NCI-H510A treated with DMSO at 0.1 percent for 48 hours (cell line): Measurements from ENCODE around the gene MARS1.

ENCODE experiments used
- DNase-seq: peaks from one replicate; lab custom pipeline; 2025; lab: John Stamatoyannopoulos, UW

Gene MARS1

DNA sequence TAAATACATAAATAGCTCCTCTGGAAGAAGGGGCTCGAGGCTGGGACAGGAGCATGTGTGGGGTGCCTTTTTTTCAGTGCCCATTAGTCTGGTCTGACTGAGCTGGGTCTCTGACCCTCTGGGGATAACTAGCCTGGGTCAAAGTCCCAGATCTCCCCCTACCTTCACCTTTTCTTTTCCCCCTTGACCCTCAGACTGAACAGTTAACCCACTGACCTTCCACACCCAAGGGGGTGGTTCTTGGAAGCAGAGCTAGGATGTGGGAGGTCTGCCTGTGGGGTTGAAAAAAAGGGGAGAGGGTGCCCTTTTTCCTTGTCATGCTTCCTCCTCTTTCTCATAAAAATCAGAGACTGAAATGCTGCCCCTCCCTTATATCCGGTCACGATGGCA, 29.2 kb upstream of the MARS1 start:
- DNase-seq: no peak

DNA sequence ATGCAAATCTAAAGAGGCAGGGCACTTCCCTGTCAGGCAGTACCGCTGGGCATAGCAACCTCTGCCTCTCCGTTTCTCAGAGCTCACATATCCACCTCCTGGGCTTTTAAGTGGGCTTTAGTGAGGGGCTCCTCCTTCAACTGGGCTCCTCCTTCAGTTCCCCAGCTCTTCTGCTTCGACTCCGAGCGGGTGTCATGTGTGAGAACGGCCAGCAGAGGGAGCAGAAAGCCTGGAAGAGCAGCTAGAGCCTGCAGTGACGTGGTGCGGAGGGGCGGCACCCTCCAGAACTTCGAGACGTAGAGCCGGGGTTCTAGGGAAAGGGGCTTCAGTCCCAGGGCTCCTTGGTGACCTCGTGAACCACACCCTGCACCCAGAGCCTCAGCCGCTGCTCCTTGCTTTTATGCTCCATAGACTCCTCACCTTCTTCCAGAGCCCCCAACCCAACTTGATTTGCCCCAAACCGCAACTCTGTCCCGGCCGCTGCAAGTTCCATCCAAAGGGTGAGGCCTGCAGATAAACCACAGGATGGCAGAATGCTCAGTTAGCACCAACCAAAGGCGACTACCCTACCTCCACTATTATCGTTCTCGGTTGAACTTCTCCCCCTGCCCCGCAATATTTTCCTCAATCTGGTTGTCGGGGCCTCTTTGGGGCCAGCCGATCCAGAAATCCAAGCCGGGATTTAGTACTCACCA, 28.7 kb upstream of the MARS1 start:
- DNase-seq: peak; percentile 99

GRCh38 chr12:57459750-57460467, 28.0 kb upstream of the MARS1 start, which contains the start of gene GLI1:
Gene GLI1 (plus strand): TSS chr12:57459785. CDS start chr12:57463692, 3,907 bp downstream.
- DNase-seq: no peak

DNA sequence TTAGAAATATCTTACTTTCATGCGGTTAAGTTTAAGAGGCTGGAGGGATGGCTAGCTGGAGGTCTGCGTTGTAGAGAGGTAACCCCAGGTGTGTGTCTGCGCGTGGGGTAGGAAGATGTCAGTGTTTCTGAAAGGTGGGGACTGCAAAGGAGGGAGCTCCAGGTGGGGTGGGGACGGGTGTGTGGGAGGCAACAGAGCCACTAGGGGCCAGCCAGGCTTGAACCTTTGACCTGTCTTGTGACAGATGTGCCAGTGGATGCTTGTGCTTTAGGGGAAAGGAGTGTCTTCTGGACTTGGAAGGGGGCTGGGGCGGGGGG, 27.4 kb upstream of the MARS1 start:
- no peak for DNase-seq

- no peak for DNase-seq
Observed at GRCh38 chr12:57460841-57461275, 27.0 kb upstream of the MARS1 start.

GRCh38 chr12:57461276-57461916, 26.5 kb upstream of the MARS1 start:
- peak; percentile 41 for DNase-seq

- no peak for DNase-seq
Observed at GRCh38 chr12:57461917-57462250, 26.0 kb upstream of the MARS1 start.

DNA sequence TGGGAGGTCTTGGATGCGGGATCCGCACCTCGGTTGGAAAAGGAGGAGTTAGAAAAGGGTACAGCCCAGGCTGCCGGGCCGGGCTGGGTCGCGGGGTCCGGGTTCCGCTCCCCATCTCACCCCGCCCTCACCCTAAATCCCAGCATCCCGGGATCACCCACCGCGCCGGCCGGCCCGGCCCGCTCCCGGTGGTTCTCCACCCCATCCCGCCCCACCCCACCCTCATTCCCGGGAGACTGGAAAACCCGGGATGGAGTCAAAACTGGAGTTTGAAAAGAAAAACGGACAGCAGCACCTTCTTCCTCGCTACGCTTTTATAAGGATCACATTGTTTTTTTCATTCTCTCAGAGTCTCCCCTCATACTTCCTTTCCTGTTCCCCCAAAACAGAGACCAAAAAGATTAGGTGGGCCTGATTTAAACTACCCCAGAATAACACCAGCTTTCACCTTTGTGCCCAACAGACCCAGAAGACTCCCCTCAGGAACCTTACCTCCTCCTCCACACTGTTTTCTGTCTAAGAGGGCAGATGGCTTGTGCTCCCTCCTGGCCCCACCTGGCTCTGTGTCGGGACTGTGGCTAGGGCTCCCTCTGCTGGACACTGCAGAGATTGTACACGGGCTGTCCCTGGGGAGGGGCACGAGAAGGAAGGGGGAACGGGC, 25.5 kb upstream of the MARS1 start:
- DNase-seq: peak; percentile 97

DNA sequence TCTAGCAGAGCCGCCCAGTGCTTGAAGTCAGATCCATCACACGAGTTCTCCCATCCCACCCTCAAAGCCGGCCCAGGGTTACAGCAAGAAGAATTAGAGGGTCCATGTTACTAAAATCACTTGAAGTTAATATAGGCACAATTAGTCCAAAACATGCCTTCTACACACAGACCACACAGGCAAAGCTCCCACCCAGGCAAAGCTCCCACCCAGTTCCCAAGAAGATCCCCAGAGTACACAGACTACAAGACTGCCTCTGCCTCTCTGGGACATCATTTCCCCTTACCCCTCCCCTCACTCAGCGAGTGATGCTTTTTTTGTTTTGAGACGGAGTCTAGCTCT, 25.0 kb upstream of the MARS1 start:
- DNase-seq: no peak

DNA sequence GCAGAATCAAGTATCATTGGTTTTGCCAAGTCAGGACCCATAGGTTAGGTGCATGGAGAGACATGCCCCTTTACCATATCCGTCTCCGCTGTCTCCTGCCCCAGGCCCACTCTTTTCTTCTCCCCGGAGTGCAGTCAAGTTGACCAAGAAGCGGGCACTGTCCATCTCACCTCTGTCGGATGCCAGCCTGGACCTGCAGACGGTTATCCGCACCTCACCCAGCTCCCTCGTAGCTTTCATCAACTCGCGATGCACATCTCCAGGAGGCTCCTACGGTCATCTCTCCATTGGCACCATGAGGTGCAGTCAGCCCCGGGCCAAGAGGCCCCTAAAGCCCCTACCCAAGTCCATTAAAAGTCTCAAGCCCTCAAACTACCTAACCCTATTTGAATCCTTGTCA, 23.3 kb upstream of the MARS1 start:
- no peak for DNase-seq

GRCh38 chr12:57465030-57465746, 22.7 kb upstream of the MARS1 start:
- no peak for DNase-seq

GRCh38 chr12:57465747-57466505, 21.9 kb upstream of the MARS1 start:
- no peak for DNase-seq

DNA sequence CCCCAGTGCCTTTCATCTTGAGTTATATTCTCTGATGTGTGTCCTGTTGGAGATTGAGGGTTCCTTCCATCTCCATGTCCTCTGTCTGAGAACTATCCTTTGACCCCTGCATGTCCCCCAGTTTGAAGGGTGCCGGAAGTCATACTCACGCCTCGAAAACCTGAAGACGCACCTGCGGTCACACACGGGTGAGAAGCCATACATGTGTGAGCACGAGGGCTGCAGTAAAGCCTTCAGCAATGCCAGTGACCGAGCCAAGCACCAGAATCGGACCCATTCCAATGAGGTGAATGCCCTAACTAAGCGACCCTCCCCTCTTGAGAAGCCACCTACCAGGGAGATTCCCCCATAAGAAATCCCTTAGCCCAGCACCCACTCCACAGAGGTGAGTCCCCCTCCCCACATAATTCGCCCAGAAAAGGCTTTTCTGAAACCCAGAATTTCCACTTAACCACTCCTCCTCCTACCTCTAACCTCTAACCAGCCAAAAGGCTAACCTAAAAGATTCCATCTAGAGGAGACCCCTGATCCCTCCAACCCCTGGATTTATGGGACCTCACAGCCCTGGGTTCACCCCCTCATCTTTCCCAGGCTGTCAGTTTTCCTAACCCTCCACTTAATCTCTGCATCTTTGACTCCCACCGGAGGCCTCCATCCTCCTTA, 20.5 kb upstream of the MARS1 start:
- DNase-seq: no peak

GRCh38 chr12:57467915-57468314, 20.0 kb upstream of the MARS1 start:
- DNase-seq: no peak

DNA sequence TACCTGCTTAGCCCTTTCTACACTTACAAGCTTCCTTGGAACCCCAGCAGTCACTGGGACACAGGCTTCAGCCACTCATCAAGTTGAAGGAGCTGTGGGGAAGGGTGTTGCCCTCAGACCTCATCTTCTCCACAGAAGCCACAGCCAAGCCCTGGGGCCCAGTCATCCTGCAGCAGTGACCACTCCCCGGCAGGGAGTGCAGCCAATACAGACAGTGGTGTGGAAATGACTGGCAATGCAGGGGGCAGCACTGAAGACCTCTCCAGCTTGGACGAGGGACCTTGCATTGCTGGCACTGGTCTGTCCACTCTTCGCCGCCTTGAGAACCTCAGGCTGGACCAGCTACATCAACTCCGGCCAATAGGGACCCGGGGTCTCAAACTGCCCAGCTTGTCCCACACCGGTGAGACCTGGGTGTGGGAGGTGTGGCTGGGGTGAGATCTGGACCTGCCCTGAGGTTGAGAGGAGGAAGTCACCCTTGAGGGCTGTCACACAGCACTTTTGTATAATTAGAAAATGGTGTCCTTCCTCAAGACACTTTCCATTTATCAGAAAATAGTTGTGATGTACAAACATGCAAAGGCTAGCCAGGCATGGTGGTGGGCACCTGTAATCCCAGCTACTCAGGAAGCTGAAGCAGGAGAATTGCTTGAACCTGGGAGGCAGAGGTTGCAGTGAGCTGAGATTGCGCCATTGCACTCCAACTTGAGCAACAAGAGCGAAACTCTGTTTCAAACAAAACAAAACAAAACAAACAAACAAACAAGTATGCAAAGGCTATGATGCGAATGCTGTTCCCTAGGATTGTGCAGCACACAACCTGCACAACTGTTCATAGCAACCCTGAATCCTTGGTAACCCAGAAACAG, 18.3 kb upstream of the MARS1 start:
- DNase-seq: no peak

DNA sequence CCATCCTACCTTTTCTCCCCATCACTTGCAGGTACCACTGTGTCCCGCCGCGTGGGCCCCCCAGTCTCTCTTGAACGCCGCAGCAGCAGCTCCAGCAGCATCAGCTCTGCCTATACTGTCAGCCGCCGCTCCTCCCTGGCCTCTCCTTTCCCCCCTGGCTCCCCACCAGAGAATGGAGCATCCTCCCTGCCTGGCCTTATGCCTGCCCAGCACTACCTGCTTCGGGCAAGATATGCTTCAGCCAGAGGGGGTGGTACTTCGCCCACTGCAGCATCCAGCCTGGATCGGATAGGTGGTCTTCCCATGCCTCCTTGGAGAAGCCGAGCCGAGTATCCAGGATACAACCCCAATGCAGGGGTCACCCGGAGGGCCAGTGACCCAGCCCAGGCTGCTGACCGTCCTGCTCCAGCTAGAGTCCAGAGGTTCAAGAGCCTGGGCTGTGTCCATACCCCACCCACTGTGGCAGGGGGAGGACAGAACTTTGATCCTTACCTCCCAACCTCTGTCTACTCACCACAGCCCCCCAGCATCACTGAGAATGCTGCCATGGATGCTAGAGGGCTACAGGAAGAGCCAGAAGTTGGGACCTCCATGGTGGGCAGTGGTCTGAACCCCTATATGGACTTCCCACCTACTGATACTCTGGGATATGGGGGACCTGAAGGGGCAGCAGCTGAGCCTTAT, 17.4 kb upstream of the MARS1 start:
- no peak for DNase-seq

DNA sequence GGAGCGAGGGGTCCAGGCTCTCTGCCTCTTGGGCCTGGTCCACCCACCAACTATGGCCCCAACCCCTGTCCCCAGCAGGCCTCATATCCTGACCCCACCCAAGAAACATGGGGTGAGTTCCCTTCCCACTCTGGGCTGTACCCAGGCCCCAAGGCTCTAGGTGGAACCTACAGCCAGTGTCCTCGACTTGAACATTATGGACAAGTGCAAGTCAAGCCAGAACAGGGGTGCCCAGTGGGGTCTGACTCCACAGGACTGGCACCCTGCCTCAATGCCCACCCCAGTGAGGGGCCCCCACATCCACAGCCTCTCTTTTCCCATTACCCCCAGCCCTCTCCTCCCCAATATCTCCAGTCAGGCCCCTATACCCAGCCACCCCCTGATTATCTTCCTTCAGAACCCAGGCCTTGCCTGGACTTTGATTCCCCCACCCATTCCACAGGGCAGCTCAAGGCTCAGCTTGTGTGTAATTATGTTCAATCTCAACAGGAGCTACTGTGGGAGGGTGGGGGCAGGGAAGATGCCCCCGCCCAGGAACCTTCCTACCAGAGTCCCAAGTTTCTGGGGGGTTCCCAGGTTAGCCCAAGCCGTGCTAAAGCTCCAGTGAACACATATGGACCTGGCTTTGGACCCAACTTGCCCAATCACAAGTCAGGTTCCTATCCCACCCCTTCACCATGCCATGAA, 16.8 kb upstream of the MARS1 start:
- DNase-seq: no peak

GRCh38 chr12:57471661-57472060, 16.2 kb upstream of the MARS1 start:
- no peak for DNase-seq

DNA sequence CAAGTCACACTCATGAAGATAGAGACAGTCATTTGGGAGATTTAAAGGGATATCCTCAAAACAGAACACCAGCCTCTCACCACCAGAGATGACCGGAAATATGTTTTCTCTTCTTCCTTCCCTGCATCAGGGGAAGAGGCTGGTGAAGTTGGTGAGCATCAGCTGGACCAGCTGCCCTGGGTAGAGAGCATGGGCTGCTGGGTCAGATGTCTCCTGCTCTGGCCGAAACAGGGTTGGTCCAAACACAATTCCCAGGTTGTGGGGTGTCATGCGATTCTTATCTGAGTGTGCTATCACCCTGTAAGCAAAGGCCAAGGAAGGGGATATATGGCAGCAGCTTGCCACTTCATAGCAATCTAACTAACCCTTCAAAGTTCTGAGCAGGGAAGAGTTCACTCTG, 15.5 kb upstream of the MARS1 start:
- DNase-seq: no peak
